ENCODE measurements around the gene CLINT1. TPM values are rescaled to one million over a fixed set of nuclear protein-coding genes. Genes with fewer than 3 reads are reported as not detected.
A peak's percentile ranks its signal among the peaks of the same experiment; 100 is the strongest.
"Not testable (repeated sequence)": the region's sequence is repeated elsewhere in the genome, so short reads cannot be mapped to it uniquely, and the experiment has no call there.

CLINT1 gene
- total and polyA plus RNA-seq, 12 donors = 17.1 to 101 (median 64.7) TPM

GRCh38 chr5:157860898-157861890 is 2.2 kb upstream of the CLINT1 start:
- intact Hi-C loops (cut with DNase I) = no loop called here
- H3K4me1 ChIP-seq (replicated peaks in 1 of 2) = peaks cover 0 to 23% of the 10 kb centered on the region in 2 donors
- 66 to 79% (median 74%) methylated on average over 8 of the region's 8 CpGs for WGBS, 4 donors

GRCh38 chr5:157859227-157859575 is 256 bp upstream of the CLINT1 start:
- intact Hi-C loops (cut with DNase I) = no loop called here
- peak overlapping the region in 2 of 4 donors; percentile 74 to 76 for H3K4me3 ChIP-seq

More at GRCh38 chr5:157860898-157861890, 2.2 kb upstream of the CLINT1 start:
- Histone ChIP-seq H3K27ac (no peak overlapping the region), H3K36me3 (replicated peaks in 1 of 2) (no peaks in the 10 kb centered on the region), H3K27me3 (no peaks in the 10 kb centered on the region), H3K9me3 (replicated peaks in 1 of 3) (no peaks in the 10 kb centered on the region), H3K4me3 (no peak overlapping the region)
- TF ChIP-seq CTCF (IDR thresholded peaks at IDR 0.05) = no peak
- DNase-seq = no peak

GRCh38 chr5:157857816-157858526 is 974 bp downstream of the CLINT1 start:
- Histone ChIP-seq H3K27ac (peak overlapping the region in 4 of 5 donors; percentile 82 to 88 (median 84)), H3K36me3 (replicated peaks in 1 of 2) (no peaks in the 10 kb centered on the region), H3K4me3 (peak overlapping the region; percentile 57 to 76 (median 72)), H3K27me3 (no peaks in the 10 kb centered on the region), H3K4me1 (replicated peaks in 1 of 2) (peaks cover 0 to 44% of the 10 kb centered on the region in 2 donors), H3K9me3 (replicated peaks in 1 of 3) (no peaks in the 10 kb centered on the region)
- intact Hi-C loops (cut with DNase I) = no loop called here
- WGBS, 4 donors = 2 to 5% (median 4%) methylated on average over 5 of the region's 5 CpGs
- DNase-seq = no peak
- no peak for TF ChIP-seq POLR2A (IDR thresholded peaks at IDR 0.05)
- no peak for TF ChIP-seq CTCF (IDR thresholded peaks at IDR 0.05)

More at GRCh38 chr5:157859227-157859575, 256 bp upstream of the CLINT1 start:
- H3K27me3 ChIP-seq = no peaks in the 10 kb centered on the region
- no peaks in the 10 kb centered on the region for H3K9me3 ChIP-seq (replicated peaks in 1 of 3)
- no peak for TF ChIP-seq POLR2A (IDR thresholded peaks at IDR 0.05)
- no peak for TF ChIP-seq CTCF (IDR thresholded peaks at IDR 0.05)
- peaks cover 0 to 39% of the 10 kb centered on the region in 2 donors for H3K4me1 ChIP-seq (replicated peaks in 1 of 2)
- H3K27ac ChIP-seq = peak overlapping the region in 4 of 5 donors; percentile 82 to 88 (median 84)
- DNase-seq = no peak
- no peaks in the 10 kb centered on the region for H3K36me3 ChIP-seq (replicated peaks in 1 of 2)
- 29 to 55% (median 41%) methylated on average over 6 to 10 of the region's 10 CpGs for WGBS, 4 donors

- intact Hi-C loops (cut with DNase I) = no loop called here
- no peak overlapping the region for H3K4me3 ChIP-seq
- peak; percentile 41 to 85 (median 68) for DNase-seq
Observed at GRCh38 chr5:157855404-157855994, 3.4 kb downstream of the CLINT1 start.

GRCh38 chr5:157853365-157853764 is 5.6 kb downstream of the CLINT1 start:
- H3K36me3 ChIP-seq (replicated peaks in 1 of 2); H3K27ac ChIP-seq; H3K27me3 ChIP-seq; H3K9me3 ChIP-seq (replicated peaks in 1 of 3); DNase-seq; intact Hi-C loops (cut with DNase I); H3K4me3 ChIP-seq: not testable (repeated sequence)
- H3K4me1 ChIP-seq (replicated peaks in 1 of 2) = peaks cover 0 to 40% of the 10 kb centered on the region in 2 donors
- WGBS, 4 donors = 94 to 97% (median 96%) methylated on average over 9 of the region's 9 CpGs

More at GRCh38 chr5:157855404-157855994, 3.4 kb downstream of the CLINT1 start:
- no peaks in the 10 kb centered on the region for H3K27me3 ChIP-seq
- peaks cover 0 to 44% of the 10 kb centered on the region in 2 donors for H3K4me1 ChIP-seq (replicated peaks in 1 of 2)
- WGBS, 4 donors = 55 to 67% (median 62%) methylated on average over 10 of the region's 10 CpGs
- no peaks in the 10 kb centered on the region for H3K36me3 ChIP-seq (replicated peaks in 1 of 2)
- H3K27ac ChIP-seq = no peak overlapping the region
- H3K9me3 ChIP-seq (replicated peaks in 1 of 3) = no peaks in the 10 kb centered on the region
- TF ChIP-seq CTCF (IDR thresholded peaks at IDR 0.05) = peak; percentile 39 to 76 (median 69)
- TF ChIP-seq POLR2A (IDR thresholded peaks at IDR 0.05) = no peak

Measured in adrenal gland (tissue), 12 donors.